Hindlimb muscle (tissue), 1 donor: ENCODE data around the gene TIMM21. TPM values are rescaled to one million over a fixed set of nuclear protein-coding genes. Genes with fewer than 3 reads are reported as not detected.

Experiments used
- DNase-seq: peaks from one replicate; pipeline ENCODE4 v3.0.0-alpha.2; 2013
- polyA plus RNA-seq: library from polyadenylated mRNA; unstranded; fragments of 120-200 nt; gene quantifications from one replicate; pipeline ENCODE4 v1.2.1, GENCODE V29; 2013; ENCODE audit not compliant: insufficient read length

Gene TIMM21
- polyA plus RNA-seq, 1 donor: 41.6 TPM

GRCh38 chr18:74148543-74149070 lies 284 bp downstream of the TIMM21 start:
- DNase-seq: no peak

DNA sequence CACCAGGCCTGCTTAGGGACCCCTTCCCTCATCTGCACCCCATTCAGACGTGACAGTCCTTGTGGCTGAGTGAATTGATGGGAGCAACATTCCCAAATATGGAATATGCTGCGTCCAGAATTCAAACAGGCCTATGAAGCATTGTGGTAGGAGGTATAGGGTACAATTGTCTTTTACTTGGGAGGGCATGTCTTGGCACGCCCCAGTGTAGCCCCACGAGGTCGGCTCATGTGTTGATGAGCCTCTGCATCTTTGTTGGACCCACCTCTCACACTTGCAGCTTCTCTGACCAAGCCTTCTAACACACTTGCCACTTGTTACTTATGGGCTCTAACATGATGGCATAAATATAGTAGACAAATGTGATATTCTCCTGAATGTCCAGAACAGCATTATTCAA lies 1.6 kb downstream of the TIMM21 start:
- no peak for DNase-seq

DNA sequence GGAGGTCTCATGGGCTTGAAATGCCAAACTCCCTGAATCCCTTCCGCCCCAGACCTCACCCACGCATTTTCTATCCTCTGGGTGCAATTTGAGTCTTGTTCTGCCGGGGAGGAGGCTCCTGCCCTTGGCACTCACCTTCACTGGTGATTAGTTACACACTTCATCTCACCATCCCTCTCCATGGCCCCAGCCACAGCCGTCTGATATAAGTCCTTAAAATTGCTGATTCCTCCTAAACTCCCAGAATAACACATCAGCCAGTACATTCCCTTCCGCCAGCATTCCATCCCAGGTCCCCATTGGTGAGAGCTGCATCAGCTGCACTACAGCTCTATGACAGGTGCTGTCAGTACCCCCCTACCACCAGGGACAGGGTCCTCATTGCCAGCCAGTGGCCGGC lies 3.9 kb downstream of the TIMM21 start:
- DNase-seq: no peak

DNA sequence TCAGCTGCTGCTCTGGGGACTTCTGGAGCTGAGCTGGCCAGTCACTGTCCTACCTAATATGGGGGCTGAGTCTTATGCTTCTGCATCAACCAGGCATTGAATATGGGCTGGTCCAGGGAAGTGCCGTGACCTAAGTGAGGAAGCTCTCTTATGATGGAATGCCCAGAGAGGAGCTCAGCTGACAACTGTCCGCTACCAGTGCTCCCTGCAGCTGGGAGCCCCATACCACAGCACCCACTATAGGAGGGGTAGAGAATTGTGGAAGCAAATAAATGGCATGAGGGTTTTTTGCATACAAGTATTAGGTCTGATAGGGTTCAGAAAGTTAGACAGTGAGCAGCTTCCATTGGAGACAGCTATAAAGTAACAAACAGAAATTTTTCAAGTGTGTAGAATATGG lies 4.5 kb downstream of the TIMM21 start:
- DNase-seq: no peak

DNA sequence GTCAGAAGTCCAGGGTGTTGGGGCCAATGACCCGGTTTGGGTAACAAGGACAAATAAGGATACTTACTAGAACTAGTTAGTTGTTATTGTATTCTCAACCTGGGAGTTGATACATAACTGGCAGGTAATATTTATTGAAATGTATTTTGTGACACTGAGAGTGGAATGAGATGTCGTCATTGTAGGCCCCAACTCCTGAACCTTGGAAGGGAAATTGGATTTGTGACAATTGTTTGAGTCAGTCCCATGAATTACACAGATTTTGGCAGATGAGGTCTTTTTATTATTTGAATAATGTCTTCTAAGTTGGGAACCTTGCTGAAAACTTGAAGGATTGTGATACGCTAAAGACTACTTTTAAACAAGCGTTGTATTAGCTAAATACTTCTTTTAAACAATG lies 5.1 kb downstream of the TIMM21 start:
- DNase-seq: no peak

DNA sequence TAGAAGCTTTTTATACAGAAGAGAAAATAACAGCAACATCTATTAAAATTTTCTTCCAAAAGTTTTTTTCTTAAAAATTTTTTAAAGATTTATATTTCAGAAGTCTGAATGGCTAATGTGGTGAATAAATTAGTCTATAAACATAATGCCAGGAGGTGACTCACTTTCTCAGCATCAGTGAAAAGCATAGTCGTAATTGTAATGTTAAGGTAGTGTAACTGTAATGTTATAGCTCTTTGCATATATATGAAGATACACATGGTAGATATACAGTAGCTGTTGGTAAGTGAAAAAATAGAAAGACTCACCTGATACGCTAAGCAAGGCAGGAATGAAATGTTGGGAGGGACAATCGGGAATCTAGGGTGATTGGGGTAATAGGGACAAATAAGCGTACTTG lies 5.5 kb downstream of the TIMM21 start:
- no peak for DNase-seq

- DNase-seq: no peak
These were observed 6.4 kb downstream of the TIMM21 start for GRCh38 chr18:74154716-74155115.

- DNase-seq: no peak
These were observed 7.0 kb downstream of the TIMM21 start for GRCh38 chr18:74155276-74155675.

DNA sequence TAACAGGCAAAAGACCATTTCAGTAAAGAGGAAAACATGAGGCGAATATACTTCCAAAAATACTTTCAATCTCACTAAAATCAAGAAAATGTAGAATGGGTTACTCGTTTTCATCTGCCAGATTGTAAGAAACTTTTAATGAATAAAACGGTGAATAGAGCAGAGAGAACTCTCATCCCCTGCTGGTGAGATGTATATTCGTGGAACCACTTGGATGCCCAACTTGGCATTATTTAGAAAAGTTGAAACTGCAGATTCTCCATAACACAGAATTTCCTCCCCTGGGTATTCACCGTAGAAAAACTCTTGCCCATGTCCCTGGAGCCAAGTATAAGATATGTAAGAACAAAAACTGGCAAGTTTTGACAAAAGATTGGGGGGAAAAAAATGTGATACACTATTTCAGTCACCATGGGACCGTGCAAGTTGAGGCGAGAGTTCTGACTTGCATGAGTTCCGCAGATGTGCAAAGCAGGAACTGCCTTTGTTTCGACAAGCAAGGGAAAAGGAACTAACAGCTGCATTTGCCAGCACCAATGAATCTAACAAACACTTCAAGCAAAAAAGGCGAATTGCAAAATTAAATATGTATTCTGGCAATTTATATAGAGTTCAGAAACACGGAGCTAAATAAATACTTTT lies 14.8 kb downstream of the TIMM21 start:
- peak; percentile 11 for DNase-seq

DNA sequence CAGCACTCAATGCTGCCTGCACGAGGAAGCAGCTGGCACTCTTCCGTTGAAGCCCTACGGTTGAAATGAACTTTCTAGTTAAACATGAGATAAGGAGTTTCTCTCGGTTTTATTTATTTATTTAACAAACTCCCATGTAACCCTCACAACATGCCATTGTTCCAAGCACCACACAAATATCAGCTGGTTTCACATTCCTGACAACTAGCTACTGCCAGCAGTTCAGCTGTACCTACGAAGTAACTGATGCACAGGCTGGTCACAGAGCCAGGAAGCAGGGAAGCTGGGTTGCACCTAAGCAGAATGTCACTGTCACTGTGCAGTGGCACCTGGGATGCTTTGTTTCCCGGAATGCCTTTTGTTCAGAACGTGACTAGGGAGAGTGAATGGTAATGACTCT lies 18.1 kb downstream of the TIMM21 start:
- no peak for DNase-seq

- DNase-seq: no peak
These were observed 23.7 kb downstream of the TIMM21 start for GRCh38 chr18:74171910-74172606.

DNA sequence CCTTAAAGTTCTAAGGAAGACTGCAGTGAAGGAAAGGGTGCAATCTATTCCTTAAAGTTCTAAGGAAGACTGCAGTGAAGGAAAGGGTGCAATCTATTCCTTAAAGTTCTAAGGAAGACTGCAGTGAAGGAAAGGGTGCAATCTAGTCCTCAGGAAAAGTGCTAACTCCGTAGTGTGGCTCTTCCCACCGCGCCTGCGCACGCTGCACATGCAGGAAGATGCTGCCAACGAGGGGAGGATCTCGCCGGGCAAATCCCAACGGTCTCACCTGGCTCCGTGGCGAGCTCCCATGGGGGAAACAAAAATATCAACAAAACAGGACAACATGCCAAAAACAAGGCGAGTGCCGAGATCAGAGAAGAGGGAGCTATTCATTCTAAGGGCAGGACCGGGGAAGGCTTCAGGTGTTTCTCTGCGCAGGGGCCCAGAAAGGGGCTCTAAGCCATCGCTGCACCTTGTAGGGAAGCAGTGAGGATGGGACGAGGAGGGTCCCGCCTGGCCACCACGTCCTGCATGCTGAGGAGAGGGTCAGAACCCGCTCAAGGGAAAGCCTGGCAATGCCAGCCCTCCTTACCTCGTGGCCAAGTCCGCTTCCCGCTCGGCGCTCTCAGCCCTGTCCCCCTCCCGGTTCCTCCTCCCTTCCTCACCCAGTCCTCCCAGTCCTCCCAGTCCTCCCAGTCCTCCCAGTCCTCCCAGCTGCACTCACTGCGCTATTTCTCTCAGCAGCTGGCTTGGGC lies 24.5 kb downstream of the TIMM21 start:
- no peak for DNase-seq

- DNase-seq: no peak
These were observed 25.1 kb downstream of the TIMM21 start for GRCh38 chr18:74173434-74173750.

- no peak for DNase-seq
These were observed 27.3 kb downstream of the TIMM21 start for GRCh38 chr18:74175658-74176057.

DNA sequence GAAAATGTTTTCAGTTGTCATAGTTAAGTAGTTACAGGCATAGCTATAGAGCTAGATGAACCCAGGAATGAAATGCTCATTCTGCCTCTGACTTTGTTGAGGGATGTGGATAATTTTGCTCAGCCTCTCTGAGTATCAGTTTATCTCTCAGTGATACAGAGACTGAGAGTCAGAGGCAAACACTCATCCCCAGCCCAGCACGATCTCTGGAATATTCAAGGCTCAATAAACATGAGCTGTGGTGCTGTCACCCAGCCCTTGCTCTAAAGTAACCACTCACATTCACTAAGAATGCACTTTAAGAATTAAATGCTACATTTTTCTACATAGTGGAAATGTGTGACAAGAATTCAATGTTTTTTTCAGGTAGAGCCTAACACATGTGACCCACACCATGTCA lies 30.6 kb downstream of the TIMM21 start:
- no peak for DNase-seq

DNA sequence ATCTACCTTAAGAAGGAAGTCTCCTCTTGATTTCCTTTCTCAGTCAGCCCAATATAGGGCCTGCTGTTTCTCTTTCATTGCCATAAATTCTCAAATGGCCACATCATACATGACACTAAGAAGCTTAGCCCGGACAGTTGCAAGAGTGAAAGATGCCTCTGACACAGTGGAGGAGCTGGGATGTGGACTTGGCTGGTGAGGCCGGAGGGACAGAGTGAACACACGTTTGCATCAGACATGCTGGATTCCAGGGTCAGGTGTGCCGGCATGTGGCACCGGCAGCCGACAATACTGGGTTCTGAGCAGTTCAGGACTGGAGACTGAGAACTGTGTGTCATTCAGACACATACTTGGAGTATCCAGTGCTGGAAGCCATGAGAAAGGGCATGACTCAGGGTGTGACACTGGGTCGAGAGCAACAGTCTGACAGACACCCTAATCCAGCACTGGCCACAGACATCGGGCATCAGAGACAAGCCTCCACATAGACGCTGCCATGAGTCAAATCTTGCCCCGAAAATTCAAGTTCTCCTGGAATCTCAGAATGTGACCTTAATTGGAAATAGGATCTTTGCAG lies 31.4 kb downstream of the TIMM21 start:
- no peak for DNase-seq

DNA sequence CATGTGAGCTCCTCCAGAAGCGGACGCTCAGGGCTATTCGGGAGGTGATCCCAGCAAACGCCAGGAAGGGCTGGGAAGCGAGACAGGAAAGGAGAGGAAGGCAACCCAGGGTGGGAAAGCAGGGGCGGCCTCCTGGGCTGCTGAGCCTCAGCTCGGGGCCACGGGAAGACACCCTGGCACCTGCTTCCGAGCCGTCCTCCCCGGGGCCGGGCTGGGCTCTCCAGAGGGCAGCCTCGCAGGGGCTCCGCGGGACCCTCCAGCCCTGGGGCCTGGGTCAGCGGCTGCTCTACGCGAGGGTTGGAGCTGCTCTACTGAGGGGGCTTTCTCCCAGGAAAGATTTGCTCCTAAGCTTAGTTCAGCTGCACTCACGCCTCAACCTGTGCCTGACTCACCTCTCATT lies 34.0 kb downstream of the TIMM21 start:
- DNase-seq: no peak

DNA sequence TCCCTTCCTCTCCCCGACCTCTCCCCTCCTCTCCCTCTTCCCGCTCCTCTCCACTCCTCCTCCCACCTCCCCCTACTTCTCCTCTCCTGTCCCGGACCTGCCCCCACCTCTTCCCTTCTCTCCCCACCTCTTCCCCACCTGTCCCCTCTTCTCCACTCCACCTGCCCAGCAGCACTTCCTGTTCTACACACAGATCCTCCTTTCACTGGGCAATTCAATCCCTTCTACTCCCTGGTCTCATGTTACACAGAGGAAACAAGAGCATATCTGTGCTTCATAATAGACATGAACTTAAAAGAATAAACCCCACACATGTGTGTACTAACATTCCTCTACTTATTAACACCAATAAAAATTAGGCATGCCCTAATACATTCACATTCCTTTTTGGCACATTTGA lies 34.8 kb downstream of the TIMM21 start:
- DNase-seq: no peak

- no peak for DNase-seq
These were observed 36.6 kb downstream of the TIMM21 start for GRCh38 chr18:74184875-74185274.

DNA sequence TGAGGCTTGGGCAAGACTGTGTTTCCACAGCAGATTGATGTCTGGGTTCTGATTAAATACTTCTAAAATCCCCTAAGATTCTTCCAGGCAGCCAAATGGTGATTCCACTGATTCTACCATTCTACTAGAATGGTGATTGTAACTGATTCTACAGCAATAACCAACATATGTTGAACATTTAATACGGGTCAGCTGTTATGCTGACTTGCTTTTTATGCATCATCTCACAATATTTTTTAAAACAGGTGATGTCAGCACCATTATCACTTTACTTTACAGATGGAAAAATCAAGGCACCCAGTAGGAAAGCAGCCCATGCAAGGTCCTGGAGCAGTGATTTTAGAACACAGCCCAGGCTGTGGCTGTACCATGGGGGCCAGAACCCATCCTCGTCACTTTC lies 37.5 kb downstream of the TIMM21 start:
- no peak for DNase-seq

- DNase-seq: no peak
These were observed 38.3 kb downstream of the TIMM21 start for GRCh38 chr18:74186661-74187060.

- DNase-seq: no peak
These were observed 41.8 kb downstream of the TIMM21 start for GRCh38 chr18:74190086-74190485.

GRCh38 chr18:74191577-74191976 lies 43.3 kb downstream of the TIMM21 start:
- no peak for DNase-seq

DNA sequence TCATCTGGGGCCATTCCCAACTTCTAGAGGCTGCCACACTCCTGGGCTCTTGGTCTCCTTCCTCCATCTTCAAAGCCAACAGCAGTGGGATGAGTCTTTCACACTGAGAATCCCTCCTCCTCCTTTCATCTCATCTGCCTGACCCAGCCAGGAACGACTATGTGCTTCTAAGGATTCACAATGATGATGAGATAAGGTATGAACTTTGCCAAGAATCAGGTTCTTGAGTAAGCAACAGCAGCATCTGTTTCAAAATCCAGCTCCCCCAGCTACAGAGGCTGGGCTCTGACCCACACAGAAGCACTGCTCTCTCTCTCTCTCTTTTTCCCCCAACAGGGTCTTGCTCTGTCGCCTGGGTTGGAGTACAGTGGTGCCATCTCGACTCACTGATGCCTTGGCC lies 46.4 kb downstream of the TIMM21 start:
- no peak for DNase-seq
